Medulla oblongata (tissue), 1 donor: ENCODE measurements around the gene PDCL2.
"Not testable (repeated sequence)": the region's sequence is repeated elsewhere in the genome, so short reads cannot be mapped to it uniquely, and the experiment has no call there.

Source experiments
- DNase-seq: peaks from one replicate; pipeline ENCODE4 v3.0.0-alpha.2; 2015; ENCODE audit errors: extremely low spot score

The PDCL2 gene

GRCh38 chr4:55592014-55592413, at the start of gene PDCL2:
PDCL2 (minus strand) TSS chr4:55592245; CDS start chr4:55592109, 136 bp downstream.
- DNase-seq = no peak

- no peak for DNase-seq
These were observed 45.3 kb upstream of the PDCL2 start for GRCh38 chr4:55637272-55637820.

GRCh38 chr4:55636656-55636999, 44.6 kb upstream of the PDCL2 start:
- no peak for DNase-seq

GRCh38 chr4:55635741-55636655, 44.0 kb upstream of the PDCL2 start, which contains the start of gene NMU:
NMU (minus strand) TSS chr4:55636298; CDS start chr4:55636192, 106 bp downstream.
- DNase-seq = no peak

GRCh38 chr4:55635282-55635681, 43.2 kb upstream of the PDCL2 start:
- no peak for DNase-seq

- DNase-seq = no peak
These were observed 42.5 kb upstream of the PDCL2 start for GRCh38 chr4:55634417-55635128.

GRCh38 chr4:55633903-55634302, 41.9 kb upstream of the PDCL2 start:
- DNase-seq = no peak

- no peak for DNase-seq
These were observed 33.8 kb upstream of the PDCL2 start for GRCh38 chr4:55625835-55626234.

- not testable (repeated sequence) for DNase-seq
These were observed 32.0 kb upstream of the PDCL2 start for GRCh38 chr4:55624063-55624462.

GRCh38 chr4:55618546-55619143, 26.6 kb upstream of the PDCL2 start:
- DNase-seq = no peak

GRCh38 chr4:55617587-55618197, 25.6 kb upstream of the PDCL2 start:
- DNase-seq = no peak

- no peak for DNase-seq
These were observed 23.0 kb upstream of the PDCL2 start for GRCh38 chr4:55615008-55615407.

- no peak for DNase-seq
These were observed 21.6 kb upstream of the PDCL2 start for GRCh38 chr4:55613621-55614020.

- no peak for DNase-seq
These were observed 20.3 kb upstream of the PDCL2 start for GRCh38 chr4:55612341-55612740.

- DNase-seq = no peak
These were observed 19.5 kb upstream of the PDCL2 start for GRCh38 chr4:55611358-55612059.

- no peak for DNase-seq
These were observed 18.3 kb upstream of the PDCL2 start for GRCh38 chr4:55610381-55610780.

GRCh38 chr4:55609393-55609866, 17.4 kb upstream of the PDCL2 start:
- DNase-seq = no peak

- DNase-seq = no peak
These were observed 16.5 kb upstream of the PDCL2 start for GRCh38 chr4:55608591-55608990.

GRCh38 chr4:55604996-55605395, 13.0 kb upstream of the PDCL2 start:
- DNase-seq = no peak

GRCh38 chr4:55600640-55601039, 8.6 kb upstream of the PDCL2 start:
- DNase-seq = no peak

- no peak for DNase-seq
These were observed 6.6 kb upstream of the PDCL2 start for GRCh38 chr4:55598641-55599040.
